ENCODE data around the gene CCDC146. TPM values are rescaled to one million over a fixed set of nuclear protein-coding genes. Genes with fewer than 3 reads are reported as not detected.

The CCDC146 gene
- total and polyA plus RNA-seq, 2 of the 8 experiments (the other 6 are each of a cell fraction or from before 2014, with no cell fraction given), result 0.88 to 2.4 TPM

DNA sequence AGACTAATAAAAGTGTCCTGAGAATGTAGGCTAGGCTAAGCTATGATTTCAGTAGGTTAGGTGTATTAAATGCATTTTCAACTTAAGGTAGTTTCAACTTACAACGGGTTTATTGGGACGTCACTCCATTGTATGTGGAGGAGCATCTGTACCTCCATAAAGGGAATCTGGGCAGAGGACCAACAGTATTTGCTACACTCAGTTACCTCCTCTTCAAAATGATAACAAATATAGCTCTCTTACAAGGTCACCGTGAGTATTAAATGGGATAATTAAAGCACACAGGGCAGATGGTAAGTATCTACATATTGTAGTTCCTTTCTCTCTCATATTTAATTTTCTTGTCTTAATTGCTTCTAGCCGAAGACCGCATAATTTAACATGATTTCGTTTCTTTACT, 136.2 kb downstream of the CCDC146 start:
- Histone ChIP-seq H2BK5ac (ENCODE audit: low read depth, low read length) (no peak overlapping the region), H3K36me3 (ENCODE audit: control insufficient read depth in 2 of 4, insufficient read depth in 4 of 4, low read length in 3 of 4) (no peaks in the 10 kb centered on the region), H3K56ac (replicated peaks; ENCODE audit: insufficient read length, low read depth, low read length) (no peak overlapping the region), H3K9ac (replicated peaks in 1 of 4; ENCODE audit: extremely low read depth in 1 of 4, low read depth in 3 of 4, low read length in 3 of 4) (no peak overlapping the region), H3K79me1 (ENCODE audit: low read depth, low read length) (no peaks in the 10 kb centered on the region), H3K4me3 (ENCODE audit: extremely low read depth in 1 of 4, insufficient read depth in 2 of 4, low read depth in 3 of 4, low read length in 4 of 4) (no peak overlapping the region), H4K91ac (replicated peaks; ENCODE audit: insufficient read length, low read length) (no peak overlapping the region), H3K4me2 (ENCODE audit: insufficient read depth in 1 of 2, low read depth in 2 of 2, low read length in 2 of 2) (no peak overlapping the region), H2BK12ac (ENCODE audit: low read depth, low read length) (no peak overlapping the region), H3K18ac (ENCODE audit: extremely low read depth, low read length) (no peak overlapping the region), H3K23me2 (ENCODE audit: low read depth, low read length) (no peaks in the 10 kb centered on the region; the same call in 1 of the 2 replicates), H3K23ac (ENCODE audit: insufficient read length) (no peak overlapping the region), H3K14ac (ENCODE audit: insufficient read length) (no peak overlapping the region), H3K4me1 (replicated peaks in 1 of 4; ENCODE audit: control insufficient read depth in 3 of 4, insufficient read depth in 4 of 4, low read length in 3 of 4) (no peaks in the 10 kb centered on the region), H2AFZ (ENCODE audit: low read length) (no peak overlapping the region), H3K27me3 (replicated peaks in 1 of 4; ENCODE audit: control insufficient read depth in 3 of 4, extremely low read depth in 1 of 4, insufficient read depth in 3 of 4, low read length in 3 of 4) (no peaks in the 10 kb centered on the region), H4K5ac (ENCODE audit: insufficient read length, low read depth, low read length) (no peak overlapping the region), H3K4ac (replicated peaks; ENCODE audit: insufficient read length, low read depth, low read length) (no peak overlapping the region), H3K79me2 (ENCODE audit: control insufficient read depth in 1 of 2, insufficient read depth in 2 of 2, low read length in 2 of 2) (no peaks in the 10 kb centered on the region), H4K8ac (ENCODE audit: extremely low read depth, insufficient read depth, low read length) (no peak overlapping the region), H2BK120ac (replicated peaks; ENCODE audit: low read depth, low read length) (no peak overlapping the region), H3K27ac (ENCODE audit: low read depth, low read length) (no peak overlapping the region), H2BK20ac (ENCODE audit: low read length) (no peak overlapping the region), H3K9me3 (ENCODE audit: insufficient read depth in 2 of 2, low read depth in 1 of 2, low read length in 1 of 2) (no peaks in the 10 kb centered on the region), H4K20me1 (replicated peaks in 1 of 2; ENCODE audit: control insufficient read depth in 1 of 2, insufficient read depth in 2 of 2, low read length in 2 of 2) (no peaks in the 10 kb centered on the region), H2AK5ac (ENCODE audit: low read depth, low read length) (no peak overlapping the region), H2BK15ac (ENCODE audit: low read length) (no peak overlapping the region)
- 87% methylated on average over 6 of the region's 6 CpGs; no CpG with 5 or more reads in 1 of the 2 experiments for whole genome bisulfite sequencing, 2 experiments (ENCODE audit: extremely low coverage in 1 of 2, insufficient coverage in 1 of 2, insufficient read length in 1 of 2, insufficient replicate concordance in 2 of 2, low coverage in 1 of 2, low lambda C conversion rate in 2 of 2, missing lambda C conversion rate in 1 of 2)
- CTCF ChIA-PET (ENCODE audit: partially characterized antibody), result interaction anchor here (1.2 to 3.1 kb wide), 4 partner anchors 11 to 74 kb away, joined by 3 to 23 read pairs (median 6); no protein-coding TSS in a partner anchor
- FAIRE-seq (no peak), DNase-seq (ENCODE audit: low read depth in 1 of 2, low spot score in 2 of 2) (no peak)
- POLR2A ChIA-PET (ENCODE audit: partially characterized antibody), result interaction anchor here (1.3 kb wide), 1 partner anchor 12 kb away, joined by 3 read pairs; no protein-coding TSS in a partner anchor
- TF ChIP-seq E2F6 (IDR thresholded peaks at IDR 0.05) (no peak), ATF3 (IDR thresholded peaks at IDR 0.05; ENCODE audit: insufficient read depth, low read depth, low read length) (no peak), CBX5 (IDR thresholded peaks at IDR 0.05; ENCODE audit: low read depth, low read length) (no peak), SP4 (IDR thresholded peaks at IDR 0.05; ENCODE audit: low read length) (no peak), RAD21 (IDR thresholded peaks at IDR 0.05 in 1 of 2, conservative IDR thresholded peaks at IDR 0.05 in 1 of 2; ENCODE audit: low read depth in 2 of 2, low read length in 2 of 2) (no peak), EP300 (IDR thresholded peaks at IDR 0.05; ENCODE audit: borderline replicate concordance in 1 of 2, low read depth in 2 of 2, low read length in 2 of 2) (no peak), BACH1 (IDR thresholded peaks at IDR 0.05; ENCODE audit: low read length) (no peak), EZH2 (IDR thresholded peaks at IDR 0.05; ENCODE audit: low read depth, low read length, severe bottlenecking) (no peak), SIRT6 (IDR thresholded peaks at IDR 0.05; ENCODE audit: low read length) (no peak), KDM5A (IDR thresholded peaks at IDR 0.05; ENCODE audit: low read length) (no peak), SRF (IDR thresholded peaks at IDR 0.05; ENCODE audit: low read depth, low read length) (no peak), POLR2AphosphoS5 (IDR thresholded peaks at IDR 0.05; ENCODE audit: low read depth, low read length) (no peak), SUZ12 (IDR thresholded peaks at IDR 0.05; ENCODE audit: low read length) (no peak)

All from H1 (cell line).